Ureter (tissue), 1 donor: ENCODE results near the gene MS4A8. TPM values are rescaled to one million over a fixed set of nuclear protein-coding genes. Genes with fewer than 3 reads are reported as not detected.
"Not testable (repeated sequence)": the region's sequence is repeated elsewhere in the genome, so short reads cannot be mapped to it uniquely, and the experiment has no call there.

ENCODE experiments used
- DNase-seq: peaks from one replicate; pipeline ENCODE4 v3.0.0-alpha.2; 2020; ENCODE audit warnings: low spot score
- total RNA-seq: library from RNA; stranded (reverse); gene quantifications from one replicate; pipeline ENCODE4 v1.2.4, GENCODE V29; 2023
- donor health status: DM: yes; HTN: yes; CAD: no.

MS4A8 gene
- total RNA-seq = not detected

GRCh38 chr11:60699284-60699691, at the start of gene MS4A8:
Gene MS4A8 (plus strand): TSS chr11:60699612. CDS start chr11:60700861, 1,249 bp downstream.
- DNase-seq = no peak

- no peak for DNase-seq
Measured at GRCh38 chr11:60657888-60658287, 41.5 kb upstream of the MS4A8 start.

GRCh38 chr11:60658409-60658808, 41.0 kb upstream of the MS4A8 start:
- no peak for DNase-seq

GRCh38 chr11:60672255-60672654, 27.2 kb upstream of the MS4A8 start:
- DNase-seq = no peak

GRCh38 chr11:60678231-60678630, 21.2 kb upstream of the MS4A8 start:
- DNase-seq = not testable (repeated sequence)

GRCh38 chr11:60679879-60680278, 19.5 kb upstream of the MS4A8 start:
- no peak for DNase-seq

GRCh38 chr11:60680455-60681119, 18.8 kb upstream of the MS4A8 start:
- DNase-seq = no peak

GRCh38 chr11:60684541-60684848, 14.9 kb upstream of the MS4A8 start:
- not testable (repeated sequence) for DNase-seq

- no peak for DNase-seq
Measured at GRCh38 chr11:60691661-60692060, 7.8 kb upstream of the MS4A8 start.

GRCh38 chr11:60699936-60700335, 524 bp downstream of the MS4A8 start:
- DNase-seq = no peak

- DNase-seq = no peak
Measured at GRCh38 chr11:60700689-60701468, 1.5 kb downstream of the MS4A8 start.

- no peak for DNase-seq
Measured at GRCh38 chr11:60701469-60701818, 2.0 kb downstream of the MS4A8 start.

- no peak for DNase-seq
Measured at GRCh38 chr11:60703374-60703773, 4.0 kb downstream of the MS4A8 start.

GRCh38 chr11:60705895-60706294, 6.5 kb downstream of the MS4A8 start:
- no peak for DNase-seq

- DNase-seq = no peak
Measured at GRCh38 chr11:60706931-60707330, 7.5 kb downstream of the MS4A8 start.

GRCh38 chr11:60710482-60710881, 11.1 kb downstream of the MS4A8 start:
- no peak for DNase-seq

- DNase-seq = no peak
Measured at GRCh38 chr11:60711276-60711675, 11.9 kb downstream of the MS4A8 start.

- not testable (repeated sequence) for DNase-seq
Measured at GRCh38 chr11:60713423-60713822, 14.0 kb downstream of the MS4A8 start.

- no peak for DNase-seq
Measured at GRCh38 chr11:60717956-60718355, 18.5 kb downstream of the MS4A8 start.

GRCh38 chr11:60718524-60719316, 19.3 kb downstream of the MS4A8 start:
- DNase-seq = no peak

GRCh38 chr11:60719391-60719790, 20.0 kb downstream of the MS4A8 start:
- no peak for DNase-seq

- no peak for DNase-seq
Measured at GRCh38 chr11:60720460-60720859, 21.0 kb downstream of the MS4A8 start.

- no peak for DNase-seq
Measured at GRCh38 chr11:60724420-60724819, 25.0 kb downstream of the MS4A8 start, which contains the start of gene MS4A18. Gene MS4A18 (plus strand): TSS chr11:60724720.
